ENCODE data around the gene IFT20.
"Not testable (repeated sequence)": the region's sequence is repeated elsewhere in the genome, so short reads cannot be mapped to it uniquely, and the experiment has no call there.

IFT20 gene

DNA sequence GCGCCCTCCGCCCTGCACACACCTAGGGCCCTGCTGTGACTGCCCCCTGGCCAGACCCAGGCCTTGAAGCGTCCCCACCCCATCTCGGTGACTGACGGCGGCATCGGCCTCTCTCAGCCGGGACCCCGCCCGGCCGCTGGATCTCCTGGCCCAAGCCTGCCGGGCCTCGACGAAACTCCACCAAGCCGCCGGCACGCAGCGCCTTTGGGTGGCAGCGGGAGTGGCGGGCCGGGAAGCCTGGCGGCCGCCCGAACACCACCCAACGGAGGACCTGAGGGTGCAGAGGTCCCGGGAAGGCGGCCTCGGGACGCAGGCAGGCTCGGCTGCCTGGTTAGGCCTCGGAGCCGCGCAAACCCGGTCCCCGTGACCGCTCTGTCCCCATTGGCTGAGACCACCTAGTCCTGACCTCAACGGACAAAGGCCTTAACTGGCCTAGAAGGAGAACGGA is 28.3 kb downstream of the IFT20 start:
- no peak for DNase-seq

DNA sequence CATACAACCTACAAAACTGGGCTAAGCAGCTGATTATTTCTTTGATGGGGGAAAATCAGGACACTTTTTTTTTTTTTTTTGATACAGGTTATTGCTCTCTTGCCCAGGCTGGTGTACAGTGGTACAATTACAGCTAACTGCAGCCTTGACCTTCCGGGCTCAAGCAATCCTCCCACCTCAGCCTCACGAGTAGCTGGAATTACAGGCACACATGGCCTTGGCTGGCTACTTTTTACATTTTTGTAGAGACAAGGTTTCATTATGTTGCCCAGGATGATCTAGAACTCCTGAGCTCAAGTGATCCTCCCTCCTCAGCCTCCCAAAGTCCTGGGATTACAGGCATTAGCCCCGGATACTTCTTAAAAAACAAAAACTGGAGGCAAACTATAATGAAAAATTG is 36.8 kb downstream of the IFT20 start:
- DNase-seq: no peak

DNA sequence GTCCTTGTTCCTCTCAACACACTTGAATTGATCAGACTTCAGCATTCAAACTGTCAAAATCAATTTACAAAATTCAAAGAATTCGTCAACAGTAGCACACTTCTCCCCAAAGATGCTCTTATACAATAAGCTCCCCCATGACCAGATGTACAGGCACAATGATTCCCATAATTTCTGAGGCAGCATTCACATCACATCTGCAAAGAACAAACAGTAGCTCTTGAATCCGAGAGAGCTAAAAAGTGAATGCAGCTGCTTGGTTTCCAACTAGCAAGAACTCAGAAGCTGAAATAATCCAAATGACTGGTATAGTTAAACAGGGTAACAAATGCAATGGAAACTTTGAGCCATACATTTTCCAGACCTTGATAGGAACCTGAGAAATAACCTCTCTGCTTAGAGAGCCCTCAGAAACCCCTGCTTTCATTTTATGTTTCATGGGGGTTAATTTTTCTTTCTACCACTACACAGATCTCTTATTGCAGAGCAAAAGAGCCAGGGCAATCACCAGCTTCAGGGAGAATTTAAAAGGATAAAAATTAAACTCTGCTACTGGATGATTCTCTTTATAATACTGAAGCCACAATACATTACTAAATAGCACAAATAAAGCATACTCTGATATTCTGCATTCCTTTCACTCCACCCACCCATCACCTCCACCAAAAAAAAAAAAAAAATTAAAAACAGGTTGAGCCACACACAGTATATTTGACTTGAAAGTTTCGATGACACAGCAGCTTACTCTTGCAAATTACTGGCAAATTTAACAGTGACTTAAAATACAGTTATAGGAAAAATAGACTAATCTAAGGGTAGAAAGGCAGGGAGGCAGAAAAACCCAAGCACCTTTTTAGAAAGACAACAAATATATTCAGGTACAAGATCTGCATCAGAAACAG is 39.3 kb downstream of the IFT20 start:
- DNase-seq: no peak

DNA sequence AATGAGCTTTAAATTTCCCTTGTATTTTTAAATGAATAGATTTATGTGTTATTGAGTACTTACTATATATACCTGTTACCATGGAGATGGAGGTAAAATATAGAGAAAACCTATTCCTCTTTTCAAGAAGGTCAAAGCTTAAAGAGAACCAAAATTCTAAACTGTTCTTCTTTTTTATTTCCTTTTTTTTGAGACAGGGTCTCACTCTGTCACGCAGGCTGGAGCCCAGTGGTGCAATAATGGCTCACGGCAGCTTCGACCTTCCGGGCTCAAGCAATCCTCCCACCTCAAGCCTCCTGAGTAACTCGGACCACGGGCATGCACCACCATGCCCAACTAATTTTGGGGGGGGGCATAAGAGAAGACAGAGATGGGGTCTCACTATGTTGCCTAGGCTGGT is 41.3 kb downstream of the IFT20 start:
- no peak for DNase-seq

DNA sequence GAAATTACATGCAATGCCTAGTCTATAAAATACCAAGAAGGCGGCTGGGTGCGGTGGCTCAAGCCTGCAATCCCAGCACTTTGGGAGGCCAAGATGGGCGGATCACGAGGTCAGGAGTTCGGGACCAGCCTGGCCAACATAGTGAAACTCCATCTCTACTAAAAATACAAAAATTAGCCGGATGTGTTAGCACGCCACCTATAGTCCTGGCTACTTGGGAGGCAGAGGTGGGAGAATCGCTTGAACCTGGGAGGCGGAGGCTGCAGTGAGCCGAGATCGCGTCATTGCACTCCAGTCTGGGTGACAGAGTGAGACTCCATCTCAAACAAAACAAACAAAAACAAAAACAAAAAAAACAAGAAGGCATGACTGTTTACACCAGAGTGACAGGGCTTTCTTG is 42.4 kb downstream of the IFT20 start:
- not testable (repeated sequence) for DNase-seq

DNA sequence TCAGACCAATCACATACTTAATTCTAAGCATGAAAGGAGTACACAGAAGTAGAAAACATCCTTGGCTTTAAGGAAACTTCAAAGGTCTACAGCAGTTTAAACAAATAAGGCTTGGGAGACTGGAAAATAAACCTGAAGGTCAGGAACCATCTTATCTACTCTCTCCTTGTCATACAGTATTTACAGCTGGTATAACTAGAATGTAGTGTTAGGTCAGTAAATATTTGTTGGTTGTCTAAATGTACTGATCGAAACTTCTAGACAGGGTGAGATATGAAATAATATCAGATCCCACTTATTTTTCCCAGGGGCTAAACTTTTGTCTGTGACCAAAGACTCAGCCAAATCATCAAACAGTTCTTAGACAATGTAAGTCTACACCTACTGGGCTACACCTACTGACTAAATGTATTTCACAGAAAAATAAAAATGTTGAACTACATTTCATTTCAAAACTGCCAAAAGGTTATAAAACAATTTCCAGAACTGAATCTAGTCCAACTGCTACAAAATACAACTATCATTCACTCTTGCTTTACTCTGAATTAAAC is 43.4 kb downstream of the IFT20 start:
- DNase-seq: no peak

DNA sequence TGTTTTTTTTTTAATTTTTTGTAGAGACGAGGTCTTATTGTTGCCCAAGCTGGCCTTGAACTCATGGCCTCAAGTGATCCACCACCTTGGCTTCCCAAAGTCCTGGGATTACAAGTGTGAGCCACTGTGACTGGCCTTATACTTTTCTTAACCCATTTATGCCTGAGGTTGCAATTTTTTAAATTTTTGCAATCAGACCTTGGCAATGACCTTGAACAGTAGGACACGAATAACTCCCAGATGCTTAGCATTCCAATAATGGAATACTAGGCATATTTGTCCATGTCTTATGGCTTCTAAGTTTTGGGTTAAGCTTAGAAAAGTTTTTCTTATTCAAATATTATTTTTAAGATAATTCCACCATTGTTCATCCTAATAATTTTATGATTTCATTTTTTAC is 44.6 kb downstream of the IFT20 start:
- DNase-seq: no peak

DNA sequence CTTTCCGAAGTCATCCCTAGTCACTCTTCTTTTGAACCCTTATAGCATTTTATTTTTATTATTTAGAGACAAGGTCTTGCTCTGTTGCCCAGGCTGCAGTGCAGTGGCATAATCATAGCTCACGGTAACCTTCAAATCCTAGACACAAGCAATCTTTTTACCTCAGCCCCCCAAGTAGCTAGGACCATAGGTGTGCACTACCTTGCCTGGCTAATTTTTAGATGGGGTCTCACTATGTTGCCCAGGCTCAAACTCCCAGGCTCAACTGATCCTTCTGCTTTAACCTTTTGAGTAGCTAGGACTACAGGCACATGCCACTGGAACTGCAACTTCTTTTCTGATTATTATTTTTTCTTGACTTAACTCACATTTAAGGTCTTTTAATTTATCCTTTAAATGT is 49.3 kb downstream of the IFT20 start:
- no peak for DNase-seq

DNA sequence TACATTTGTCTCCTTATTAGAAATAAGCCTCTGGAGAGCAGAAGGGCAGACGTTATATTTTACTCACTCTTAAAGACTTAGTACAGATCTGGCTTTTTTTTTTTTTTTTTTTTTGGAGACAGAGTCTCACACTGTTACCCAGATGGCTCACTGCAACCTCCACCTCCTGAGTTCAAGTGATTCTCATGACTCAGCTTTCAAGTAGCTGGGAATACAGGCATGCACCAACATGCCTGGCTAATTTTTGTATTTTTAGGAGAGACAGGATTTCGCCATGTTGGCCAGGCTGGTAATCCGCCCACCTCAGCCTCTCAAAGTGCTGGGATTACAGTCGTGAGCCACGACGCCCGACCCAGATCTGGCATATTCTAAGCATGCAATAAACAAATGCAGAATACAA is 52.7 kb downstream of the IFT20 start:
- no peak for DNase-seq

DNA sequence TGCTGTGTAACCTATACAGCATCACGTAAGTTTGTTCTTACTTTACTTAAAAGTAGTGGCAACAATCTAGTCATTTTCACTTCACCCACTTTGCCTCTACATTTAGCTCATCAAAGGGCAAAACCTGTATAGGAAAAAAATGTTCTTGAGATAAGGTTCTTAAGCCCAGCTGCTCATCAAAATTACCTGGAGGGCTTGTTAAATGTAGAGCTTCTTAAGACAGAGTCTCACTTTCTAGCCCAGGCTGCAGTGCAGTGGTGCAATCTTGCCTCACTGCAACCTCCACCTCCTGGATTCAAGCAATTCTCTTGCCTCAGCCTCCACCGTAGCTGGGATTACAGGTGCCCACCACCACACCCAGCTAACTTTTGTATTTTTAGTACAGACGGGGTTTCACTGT is 54.4 kb downstream of the IFT20 start:
- DNase-seq: no peak

DNA sequence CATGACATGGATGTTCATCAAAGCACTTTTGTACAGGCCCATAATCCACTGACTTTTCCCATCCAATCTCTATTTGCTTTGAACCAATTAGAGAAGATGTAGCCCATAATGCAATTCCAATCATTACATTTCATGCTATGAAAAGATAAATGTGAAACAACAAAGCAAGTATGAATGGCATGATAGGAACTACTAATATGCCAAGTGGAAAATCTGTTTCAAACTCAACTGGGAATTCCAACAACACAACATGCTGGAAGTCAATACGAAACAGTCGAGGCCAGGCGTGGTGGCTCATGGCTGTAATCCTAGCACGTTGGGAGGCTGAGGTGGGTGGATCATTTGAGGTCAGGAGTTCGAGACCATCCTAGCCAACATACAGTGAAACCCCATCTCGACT is 55.9 kb downstream of the IFT20 start:
- no peak for DNase-seq

All from right forelimb (tissue), 1 donor.